Endothelial cell of umbilical vein (primary cell): ENCODE results near the gene DHTKD1. TPM values are rescaled to one million over a fixed set of nuclear protein-coding genes. Genes with fewer than 3 reads are reported as not detected.

Source experiments
- BruUV-seq: library from RNA; stranded (reverse); fragments of 400-500 nt; replicated peaks from 2 replicates; lab custom pipeline; 2021; lab: Mats Ljungman, UMichigan
- CTCF ChIA-PET: fragments of 300-600, 350-600 bp; sonication (Branson Sonifier 250); formaldehyde crosslinking; loops from one replicate; lab custom pipeline; 2021; ENCODE audit warnings: antibody characterized with exemption, inconsistent platforms; lab: Charles Lee
- POLR2A ChIA-PET: fragments of 300-600, 350-600 bp; sonication (Branson Sonifier 250); formaldehyde crosslinking; loops from one replicate; lab custom pipeline; 2021; ENCODE audit warnings: antibody characterized with exemption, inconsistent platforms; lab: Charles Lee
- DNase-seq: peaks from one replicate; pipeline ENCODE4 v3.0.0-alpha.2; 2011; ENCODE audit warnings: low read depth, low spot score
- FAIRE-seq: peaks from 2 replicates; lab custom pipeline; 2011; peaks lifted over from hg19 to GRCh38; lab: Jason Lieb, UNC
- H2AFZ ChIP-seq: 2 replicates; pipeline ENCODE4 v1.6.0; 2012; ENCODE audit warnings: low read depth, low read length, control low read depth, inconsistent platforms
- H3K27ac ChIP-seq: 2 replicates; pipeline ENCODE4 v1.5.1; 2011; ENCODE audit warnings: low read depth, mild to moderate bottlenecking, control low read depth, low read length, moderate library complexity; ENCODE audit not compliant: insufficient read depth
- H3K27me3 ChIP-seq, 2 experiments: 2 replicates each; pipeline versions ENCODE4 v1.6.0 to v1.6.1; 2011; ENCODE audit warnings: low read length in 2 of 2, mixed read lengths in 1 of 2; ENCODE audit not compliant: control insufficient read depth in 2 of 2, insufficient read depth in 2 of 2
- H3K36me3 ChIP-seq, 2 experiments: 2 replicates in 1 of 2; 3 replicates in 1 of 2; pipeline ENCODE4 v1.5.1; 2011; ENCODE audit warnings: low read length in 2 of 2, mild to moderate bottlenecking in 1 of 2, moderate library complexity in 1 of 2; ENCODE audit not compliant: control insufficient read depth in 2 of 2, insufficient read depth in 2 of 2; ENCODE audit errors: extremely low read depth in 1 of 2
- H3K4me1 ChIP-seq: 3 replicates; pipeline ENCODE4 v1.5.1; 2011; ENCODE audit warnings: mild to moderate bottlenecking, low read length; ENCODE audit not compliant: control insufficient read depth, insufficient read depth; ENCODE audit errors: extremely low read depth
- H3K4me2 ChIP-seq: 2 replicates; pipeline ENCODE4 v1.6.1; 2011; ENCODE audit warnings: low read length, control low read depth, mixed read lengths; ENCODE audit not compliant: insufficient read depth
- H3K4me3 ChIP-seq, 3 experiments: fragments of 200-600 bp in 1 of 3; sonication (generic), shearing (Covaris generic) in 1 of 3; replicated peaks in 1 of 3; 2 replicates each; pipeline ENCODE4 v1.5.1; 2011 to 2016; ENCODE audit warnings: control low read depth in 3 of 3, low read length in 3 of 3, mild to moderate bottlenecking in 2 of 3, inconsistent platforms in 1 of 3, low read depth in 1 of 3, moderate library complexity in 1 of 3; ENCODE audit not compliant: insufficient read depth in 1 of 3
- H3K79me2 ChIP-seq: 2 replicates; pipeline ENCODE4 v1.6.0; 2012; ENCODE audit warnings: low read length, inconsistent platforms; ENCODE audit not compliant: control insufficient read depth, insufficient read depth
- H3K9ac ChIP-seq: replicated peaks from 2 replicates; pipeline ENCODE3; 2011; ENCODE audit warnings: low read length, control low read depth; ENCODE audit not compliant: insufficient read depth; ENCODE audit errors: extremely low read depth
- H3K9me1 ChIP-seq: replicated peaks from 3 replicates; pipeline ENCODE4 v1.6.0; 2011; ENCODE audit warnings: mild to moderate bottlenecking, low read length; ENCODE audit not compliant: control insufficient read depth, insufficient read depth; ENCODE audit errors: extremely low read depth
- H3K9me3 ChIP-seq: replicated peaks from 2 replicates; pipeline ENCODE4 v1.5.1; 2012; ENCODE audit warnings: low read length, inconsistent platforms; ENCODE audit not compliant: control insufficient read depth, insufficient read depth
- H4K20me1 ChIP-seq: replicated peaks from 2 replicates; pipeline ENCODE3; 2011; ENCODE audit warnings: mild to moderate bottlenecking, low read length; ENCODE audit not compliant: control insufficient read depth, insufficient read depth; ENCODE audit errors: extremely low read depth
- EZH2 ChIP-seq: IDR thresholded peaks from 2 replicates; pipeline ENCODE4 v1.6.1; 2012; ENCODE audit warnings: borderline replicate concordance, low read depth, mild to moderate bottlenecking, moderate library complexity, low read length, inconsistent platforms; ENCODE audit not compliant: severe bottlenecking
- FOS ChIP-seq: IDR thresholded peaks from 2 replicates; pipeline ENCODE4 v1.6.1; 2011; ENCODE audit warnings: mild to moderate bottlenecking, low read length, moderate library complexity, borderline replicate concordance; ENCODE audit not compliant: insufficient read depth
- GATA2 ChIP-seq: IDR thresholded peaks from 2 replicates; pipeline ENCODE4 v1.7.0; 2011; ENCODE audit warnings: low read depth, mild to moderate bottlenecking, moderate library complexity, mixed read lengths, low read length; ENCODE audit not compliant: insufficient read length, insufficient read depth
- JUN ChIP-seq: IDR thresholded peaks from 2 replicates; pipeline ENCODE4 v1.6.1; 2011; ENCODE audit warnings: borderline replicate concordance, low read depth; ENCODE audit not compliant: insufficient read length, insufficient read depth
- MYC ChIP-seq: IDR thresholded peaks from one replicate; pipeline ENCODE4 v1.6.1; 2011; ENCODE audit warnings: mild to moderate bottlenecking, low read depth, low read length
- POLR2A ChIP-seq: IDR thresholded peaks from 2 replicates; pipeline ENCODE4 v1.6.1; 2012; ENCODE audit warnings: low read depth, mild to moderate bottlenecking, control low read depth, low read length
- POLR2AphosphoS5 ChIP-seq: IDR thresholded peaks from 2 replicates; pipeline ENCODE4 v1.6.1; 2012; ENCODE audit warnings: low read depth, mild to moderate bottlenecking, control low read depth, low read length, moderate library complexity; ENCODE audit not compliant: insufficient read depth
- dilution Hi-C: fragments of 300-500 bp; cut with MboI; formaldehyde crosslinking; loops from one replicate; pipeline ENCODE4 v1.15.0; 2019; ENCODE audit warnings: low sequenced_read_pairs; ENCODE audit not compliant: extremely low pct_ligation_motif_present
- intact Hi-C: fragments of 100-400 bp; cut with micrococcal nuclease; formaldehyde crosslinking; loops from one replicate; pipeline ENCODE4 v1.10.0; 2022
- polyA plus RNA-seq, 4 experiments: library from polyadenylated mRNA; depleted of rRNA in 3 of 4; stranded (reverse) in 3 of 4; unstranded in 1 of 4; fragments of >200 nt; gene quantifications; 2 replicates each; pipeline versions ENCODE4 v1.2.1 to v1.2.3, GENCODE V29; 2011 to 2012; ENCODE audit warnings: missing spikeins in 1 of 4
- total RNA-seq: library from RNA; stranded (reverse); gene quantifications from 2 replicates; pipeline ENCODE4 v1.2.3, GENCODE V29; 2021
- TF ChIP-seq, protein P1 (sequence below), 2 donors: IDR thresholded peaks; 1 replicate in 1 of 2; 2 replicates in 1 of 2; pipeline ENCODE4 v1.5.1; 2011; ENCODE audit warnings: low read length in 2 of 2, mild to moderate bottlenecking in 2 of 2, moderate library complexity in 2 of 2, control low read depth in 1 of 2, inconsistent platforms in 1 of 2, low read depth in 1 of 2; ENCODE audit not compliant: insufficient read depth in 1 of 2; ENCODE audit errors: extremely low read depth in 1 of 2
- TF ChIP-seq, protein P2 (sequence below): IDR thresholded peaks from 2 replicates; pipeline ENCODE4 v1.6.1; 2011; ENCODE audit not compliant: insufficient read depth, insufficient read length

The DHTKD1 gene
- total and polyA plus RNA-seq, 2 donors (not counting 3 experiments of a cell fraction or from before 2014, with no cell fraction given) = 15.3 to 22.9 TPM

DNA sequence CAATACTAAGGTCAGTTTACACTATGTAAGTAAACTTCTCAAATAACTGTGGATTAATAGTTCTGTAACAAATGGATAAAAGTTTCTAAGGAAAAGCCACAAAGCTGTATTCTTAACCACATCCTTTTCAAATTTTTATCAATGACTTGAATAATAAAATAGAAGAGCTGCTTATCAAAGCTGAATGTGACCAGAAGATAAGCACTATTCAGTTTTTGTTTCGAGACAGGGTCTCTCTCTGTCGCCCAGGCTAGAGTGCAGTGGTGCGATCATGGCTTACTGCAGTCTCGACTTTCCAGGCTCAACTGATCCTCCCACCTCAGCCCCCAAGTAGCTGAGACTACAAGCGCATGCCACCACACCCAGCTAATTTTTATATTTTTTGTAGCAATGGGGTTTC is 43.2 kb upstream of the DHTKD1 start:
- POLR2A ChIA-PET = no interaction called here
- no peak overlapping the region for H3K4me3 ChIP-seq
- H4K20me1 ChIP-seq = no peaks in the 10 kb centered on the region
- H3K36me3 ChIP-seq = peaks cover 4 to 10% of the 10 kb centered on the region in 2 experiments
- no peak for DNase-seq
- H3K4me1 ChIP-seq = no peaks in the 10 kb centered on the region
- no peak for TF ChIP-seq EZH2
- no peak for TF ChIP-seq MYC
- TF ChIP-seq, protein P1, sequence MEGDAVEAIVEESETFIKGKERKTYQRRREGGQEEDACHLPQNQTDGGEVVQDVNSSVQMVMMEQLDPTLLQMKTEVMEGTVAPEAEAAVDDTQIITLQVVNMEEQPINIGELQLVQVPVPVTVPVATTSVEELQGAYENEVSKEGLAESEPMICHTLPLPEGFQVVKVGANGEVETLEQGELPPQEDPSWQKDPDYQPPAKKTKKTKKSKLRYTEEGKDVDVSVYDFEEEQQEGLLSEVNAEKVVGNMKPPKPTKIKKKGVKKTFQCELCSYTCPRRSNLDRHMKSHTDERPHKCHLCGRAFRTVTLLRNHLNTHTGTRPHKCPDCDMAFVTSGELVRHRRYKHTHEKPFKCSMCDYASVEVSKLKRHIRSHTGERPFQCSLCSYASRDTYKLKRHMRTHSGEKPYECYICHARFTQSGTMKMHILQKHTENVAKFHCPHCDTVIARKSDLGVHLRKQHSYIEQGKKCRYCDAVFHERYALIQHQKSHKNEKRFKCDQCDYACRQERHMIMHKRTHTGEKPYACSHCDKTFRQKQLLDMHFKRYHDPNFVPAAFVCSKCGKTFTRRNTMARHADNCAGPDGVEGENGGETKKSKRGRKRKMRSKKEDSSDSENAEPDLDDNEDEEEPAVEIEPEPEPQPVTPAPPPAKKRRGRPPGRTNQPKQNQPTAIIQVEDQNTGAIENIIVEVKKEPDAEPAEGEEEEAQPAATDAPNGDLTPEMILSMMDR (IDR thresholded peaks at IDR 0.05; ENCODE audit: extremely low read depth in 1 of 2, insufficient read depth in 1 of 2, low read depth in 1 of 2, low read length in 2 of 2) = no peak
- no peak for TF ChIP-seq POLR2AphosphoS5
- no peak for TF ChIP-seq JUN
- TF ChIP-seq, protein P2, sequence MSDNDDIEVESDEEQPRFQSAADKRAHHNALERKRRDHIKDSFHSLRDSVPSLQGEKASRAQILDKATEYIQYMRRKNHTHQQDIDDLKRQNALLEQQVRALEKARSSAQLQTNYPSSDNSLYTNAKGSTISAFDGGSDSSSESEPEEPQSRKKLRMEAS = no peak
- no peak for TF ChIP-seq POLR2A
- no peak for TF ChIP-seq FOS
- TF ChIP-seq GATA2 = no peak
- dilution Hi-C loops = no loop called here
- intact Hi-C loops = no loop called here
- FAIRE-seq = no peak
- no peak overlapping the region for H3K9ac ChIP-seq
- no peaks in the 10 kb centered on the region for H3K27me3 ChIP-seq
- H3K9me1 ChIP-seq = no peaks in the 10 kb centered on the region
- H3K79me2 ChIP-seq = peaks cover 41% of the 10 kb centered on the region
- H3K4me2 ChIP-seq = no peak overlapping the region
- no peak overlapping the region for H3K27ac ChIP-seq
- CTCF ChIA-PET = interaction anchor here (1.0 to 1.8 kb wide), 6 partner anchors 8 to 242 kb away, joined by 3 to 6 read pairs (median 3); no protein-coding TSS in a partner anchor
- no peak overlapping the region for H2AFZ ChIP-seq
- no TSS peak for BruUV-seq
- no peaks in the 10 kb centered on the region for H3K9me3 ChIP-seq
